ENCODE measurements around the gene NPAS2. TPM values are rescaled to one million over a fixed set of nuclear protein-coding genes. Genes with fewer than 3 reads are reported as not detected.
A peak's percentile ranks its signal among the peaks of the same experiment; 100 is the strongest.

NPAS2 gene
- total and polyA plus RNA-seq, 12 donors = 4.7 to 51.3 (median 17.6) TPM

GRCh38 chr2:100823665-100824438, 3.9 kb downstream of the NPAS2 start:
- intact Hi-C loops (cut with DNase I) = loop anchor here in 1 of 2 donors (10.0 kb wide), 1 partner anchor 151 kb away; no protein-coding TSS in a partner anchor
- TF ChIP-seq POLR2A (IDR thresholded peaks at IDR 0.05) (no peak), CTCF (IDR thresholded peaks at IDR 0.05) (no peak)
- Histone ChIP-seq H3K4me1 (replicated peaks in 1 of 2) (peaks cover 6 to 37% of the 10 kb centered on the region in 2 donors), H3K36me3 (replicated peaks in 1 of 2) (no peaks in the 10 kb centered on the region), H3K4me3 (no peak overlapping the region), H3K9me3 (replicated peaks in 1 of 3) (no peaks in the 10 kb centered on the region), H3K27ac (peak overlapping the region in 3 of 5 donors; percentile 2 to 72 (median 47)), H3K27me3 (no peaks in the 10 kb centered on the region)
- peak in 4 of 7 donors; percentile 33 to 67 (median 53) for DNase-seq
- 59 to 70% (median 66%) methylated on average over 6 of the region's 6 CpGs for WGBS, 4 donors

GRCh38 chr2:100824842-100825241, 4.9 kb downstream of the NPAS2 start:
- TF ChIP-seq POLR2A (IDR thresholded peaks at IDR 0.05) (no peak), CTCF (IDR thresholded peaks at IDR 0.05) (no peak)
- Histone ChIP-seq H3K27ac (no peak overlapping the region), H3K36me3 (replicated peaks in 1 of 2) (no peaks in the 10 kb centered on the region), H3K9me3 (replicated peaks in 1 of 3) (no peaks in the 10 kb centered on the region), H3K4me3 (no peak overlapping the region), H3K4me1 (replicated peaks in 1 of 2) (peaks cover 0 to 29% of the 10 kb centered on the region in 2 donors), H3K27me3 (no peaks in the 10 kb centered on the region)
- no peak for DNase-seq
- intact Hi-C loops (cut with DNase I) = loop anchor here in 1 of 2 donors (10.0 kb wide), 1 partner anchor 150 kb away; no protein-coding TSS in a partner anchor
- 90 to 98% (median 94%) methylated on average over 5 of the region's 5 CpGs for WGBS, 4 donors

GRCh38 chr2:100826494-100826893, 6.6 kb downstream of the NPAS2 start:
- no peak overlapping the region for H3K4me3 ChIP-seq
- no peaks in the 10 kb centered on the region for H3K9me3 ChIP-seq (replicated peaks in 1 of 3)
- intact Hi-C loops (cut with DNase I) = loop anchor here in 1 of 2 donors (10.0 kb wide), 1 partner anchor 148 kb away; no protein-coding TSS in a partner anchor
- WGBS, 4 donors = 88 to 93% (median 89%) methylated on average over 2 of the region's 2 CpGs
- TF ChIP-seq CTCF (IDR thresholded peaks at IDR 0.05) (no peak), POLR2A (IDR thresholded peaks at IDR 0.05) (no peak)
- H3K27me3 ChIP-seq = no peaks in the 10 kb centered on the region
- H3K27ac ChIP-seq = no peak overlapping the region
- no peaks in the 10 kb centered on the region for H3K36me3 ChIP-seq (replicated peaks in 1 of 2)
- peaks cover 0 to 25% of the 10 kb centered on the region in 2 donors for H3K4me1 ChIP-seq (replicated peaks in 1 of 2)
- no peak for DNase-seq

GRCh38 chr2:100831158-100831750, 11.3 kb downstream of the NPAS2 start:
- TF ChIP-seq CTCF (IDR thresholded peaks at IDR 0.05) (no peak), POLR2A (IDR thresholded peaks at IDR 0.05) (no peak)
- intact Hi-C loops (cut with DNase I) = no loop called here
- Histone ChIP-seq H3K27ac (peak overlapping the region in 1 of 5 donors; percentile 20), H3K4me3 (no peak overlapping the region), H3K27me3 (no peaks in the 10 kb centered on the region), H3K9me3 (replicated peaks in 1 of 3) (no peaks in the 10 kb centered on the region), H3K4me1 (replicated peaks in 1 of 2) (peaks cover 0 to 22% of the 10 kb centered on the region in 2 donors), H3K36me3 (replicated peaks in 1 of 2) (no peaks in the 10 kb centered on the region)
- DNase-seq = no peak
- 77 to 80% (median 78%) methylated on average over 9 of the region's 9 CpGs for WGBS, 4 donors

Data from adrenal gland (tissue), 12 donors.